Colon (tissue), 2 donors: Measurements from ENCODE around the gene FURIN.
"Not testable (repeated sequence)": the region's sequence is repeated elsewhere in the genome, so short reads cannot be mapped to it uniquely, and the experiment has no call there.

ENCODE experiments used
- FAIRE-seq: peaks from 2 replicates; lab custom pipeline; 2012; peaks lifted over from hg19 to GRCh38; lab: Jason Lieb, UNC
- donor health status: control.
- donor health status: control.

Gene FURIN

GRCh38 chr15:90902840-90903732 lies 34.7 kb downstream of the FURIN start, which contains the start of gene MAN2A2:
TSS of gene MAN2A2 (plus strand) at chr15:90903302. CDS start at chr15:90904208, 906 bp downstream.
- no peak for FAIRE-seq

- FAIRE-seq = no peak
These were observed 35.5 kb downstream of the FURIN start for GRCh38 chr15:90903733-90904536.

- FAIRE-seq = no peak
These were observed 36.4 kb downstream of the FURIN start for GRCh38 chr15:90904746-90905145.

GRCh38 chr15:90905306-90906180 lies 37.2 kb downstream of the FURIN start:
- no peak for FAIRE-seq

- FAIRE-seq = no peak
These were observed 37.9 kb downstream of the FURIN start for GRCh38 chr15:90906181-90906849.

- no peak for FAIRE-seq
These were observed 38.8 kb downstream of the FURIN start for GRCh38 chr15:90907051-90907660.

- no peak for FAIRE-seq
These were observed 39.6 kb downstream of the FURIN start for GRCh38 chr15:90907838-90908507.

- not testable (repeated sequence) for FAIRE-seq
These were observed 41.1 kb downstream of the FURIN start for GRCh38 chr15:90909449-90909848.

- no peak for FAIRE-seq
These were observed 41.6 kb downstream of the FURIN start for GRCh38 chr15:90909976-90910375.

GRCh38 chr15:90910441-90911301 lies 42.3 kb downstream of the FURIN start:
- no peak for FAIRE-seq

- no peak for FAIRE-seq
These were observed 42.9 kb downstream of the FURIN start for GRCh38 chr15:90911302-90911623.

GRCh38 chr15:90911906-90912769 lies 43.8 kb downstream of the FURIN start:
- FAIRE-seq = no peak

GRCh38 chr15:90912770-90913075 lies 44.3 kb downstream of the FURIN start:
- no peak for FAIRE-seq

- no peak for FAIRE-seq
These were observed 45.1 kb downstream of the FURIN start for GRCh38 chr15:90913398-90913944.

- no peak for FAIRE-seq
These were observed 46.1 kb downstream of the FURIN start for GRCh38 chr15:90914305-90915080.

- no peak for FAIRE-seq
These were observed 46.9 kb downstream of the FURIN start for GRCh38 chr15:90915216-90915807.

GRCh38 chr15:90915808-90916440 lies 47.5 kb downstream of the FURIN start:
- FAIRE-seq = no peak
